Gastrocnemius medialis (tissue), 4 donors: ENCODE data around the gene EAF2.

ENCODE experiments used
- POLR2A ChIP-seq, 2 donors: fragments of 450-650 bp; IDR thresholded peaks; one replicate each; pipeline ENCODE4 v1.6.1; 2017; ENCODE audit warnings: antibody characterized with exemption in 2 of 2, mild to moderate bottlenecking in 2 of 2, moderate library complexity in 2 of 2
- TF ChIP-seq, protein P1 (sequence below), 5 experiments: fragments of 450-650 bp in 3 of 5; fragments of 200-600 bp in 2 of 5; sonication (generic) in 2 of 5; IDR thresholded peaks in 4 of 5; conservative IDR thresholded peaks in 1 of 5; 1 replicate in 4 of 5; 2 replicates in 1 of 5; pipeline ENCODE4 v1.5.1; 2016 to 2019; ENCODE audit warnings: antibody characterized with exemption in 5 of 5, mild to moderate bottlenecking in 3 of 5, moderate library complexity in 3 of 5

GRCh38 chr3:121844892-121845291 lies 9.9 kb downstream of the EAF2 start:
- TF ChIP-seq, protein P1, sequence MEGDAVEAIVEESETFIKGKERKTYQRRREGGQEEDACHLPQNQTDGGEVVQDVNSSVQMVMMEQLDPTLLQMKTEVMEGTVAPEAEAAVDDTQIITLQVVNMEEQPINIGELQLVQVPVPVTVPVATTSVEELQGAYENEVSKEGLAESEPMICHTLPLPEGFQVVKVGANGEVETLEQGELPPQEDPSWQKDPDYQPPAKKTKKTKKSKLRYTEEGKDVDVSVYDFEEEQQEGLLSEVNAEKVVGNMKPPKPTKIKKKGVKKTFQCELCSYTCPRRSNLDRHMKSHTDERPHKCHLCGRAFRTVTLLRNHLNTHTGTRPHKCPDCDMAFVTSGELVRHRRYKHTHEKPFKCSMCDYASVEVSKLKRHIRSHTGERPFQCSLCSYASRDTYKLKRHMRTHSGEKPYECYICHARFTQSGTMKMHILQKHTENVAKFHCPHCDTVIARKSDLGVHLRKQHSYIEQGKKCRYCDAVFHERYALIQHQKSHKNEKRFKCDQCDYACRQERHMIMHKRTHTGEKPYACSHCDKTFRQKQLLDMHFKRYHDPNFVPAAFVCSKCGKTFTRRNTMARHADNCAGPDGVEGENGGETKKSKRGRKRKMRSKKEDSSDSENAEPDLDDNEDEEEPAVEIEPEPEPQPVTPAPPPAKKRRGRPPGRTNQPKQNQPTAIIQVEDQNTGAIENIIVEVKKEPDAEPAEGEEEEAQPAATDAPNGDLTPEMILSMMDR (IDR thresholded peaks at IDR 0.05 in 4 of 5, conservative IDR thresholded peaks at IDR 0.05 in 1 of 5), result no peak
- no peak for TF ChIP-seq POLR2A (IDR thresholded peaks at IDR 0.05)
